ENCODE measurements around the gene PLCH2. TPM values are rescaled to one million over a fixed set of nuclear protein-coding genes. Genes with fewer than 3 reads are reported as not detected.

PLCH2 gene
- total RNA-seq, 1 donor from 2014 or later = 0.46 TPM

DNA sequence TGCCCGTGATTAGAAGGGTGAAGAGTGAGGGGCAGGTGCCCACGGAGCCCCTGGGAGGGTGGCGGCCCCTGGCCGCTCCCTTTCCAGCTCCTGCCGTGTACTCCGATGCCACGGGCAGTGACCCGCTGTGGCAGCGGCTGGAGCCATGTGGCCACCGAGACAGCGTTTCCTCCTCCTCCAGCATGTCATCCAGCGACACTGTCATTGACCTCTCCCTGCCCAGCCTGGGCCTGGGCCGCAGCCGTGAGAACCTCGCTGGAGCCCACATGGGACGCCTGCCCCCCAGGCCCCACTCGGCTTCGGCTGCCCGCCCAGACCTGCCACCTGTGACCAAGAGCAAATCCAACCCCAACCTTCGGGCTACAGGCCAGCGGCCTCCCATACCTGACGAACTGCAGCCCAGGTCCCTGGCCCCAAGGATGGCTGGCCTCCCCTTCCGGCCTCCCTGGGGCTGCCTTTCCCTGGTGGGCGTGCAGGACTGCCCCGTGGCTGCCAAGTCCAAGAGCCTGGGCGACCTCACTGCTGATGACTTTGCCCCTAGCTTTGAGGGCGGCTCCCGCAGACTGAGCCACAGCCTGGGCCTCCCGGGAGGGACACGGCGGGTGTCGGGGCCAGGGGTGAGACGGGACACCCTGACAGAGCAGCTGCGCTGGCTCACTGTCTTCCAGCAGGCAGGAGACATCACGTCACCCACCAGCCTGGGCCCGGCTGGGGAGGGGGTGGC is 28.3 kb downstream of the PLCH2 start:
- ATAC-seq (no peak), DNase-seq (ENCODE audit: missing footprints) (no peak)
- intact Hi-C loops (cut with DNase I) = no loop called here

DNA sequence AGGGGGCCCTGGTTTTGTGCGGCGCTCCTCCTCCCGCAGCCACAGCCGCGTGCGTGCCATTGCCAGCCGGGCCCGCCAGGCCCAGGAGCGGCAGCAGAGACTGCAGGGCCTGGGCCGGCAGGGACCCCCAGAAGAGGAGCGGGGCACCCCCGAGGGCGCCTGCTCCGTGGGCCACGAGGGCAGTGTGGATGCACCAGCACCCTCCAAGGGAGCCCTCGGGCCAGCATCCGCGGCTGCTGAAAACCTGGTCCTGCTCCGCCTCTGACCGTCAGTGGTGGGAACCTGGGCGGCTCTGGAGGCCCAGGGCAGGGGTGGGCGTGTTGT is 28.8 kb downstream of the PLCH2 start:
- no peak for ATAC-seq
- DNase-seq (ENCODE audit: missing footprints) = no peak
- intact Hi-C loops (cut with DNase I) = no loop called here

- DNase-seq (ENCODE audit: missing footprints) = no peak
- intact Hi-C loops (cut with DNase I) = no loop called here
- ATAC-seq = no peak
Measured at GRCh38 chr1:2505461-2505994, 29.4 kb downstream of the PLCH2 start.

DNA sequence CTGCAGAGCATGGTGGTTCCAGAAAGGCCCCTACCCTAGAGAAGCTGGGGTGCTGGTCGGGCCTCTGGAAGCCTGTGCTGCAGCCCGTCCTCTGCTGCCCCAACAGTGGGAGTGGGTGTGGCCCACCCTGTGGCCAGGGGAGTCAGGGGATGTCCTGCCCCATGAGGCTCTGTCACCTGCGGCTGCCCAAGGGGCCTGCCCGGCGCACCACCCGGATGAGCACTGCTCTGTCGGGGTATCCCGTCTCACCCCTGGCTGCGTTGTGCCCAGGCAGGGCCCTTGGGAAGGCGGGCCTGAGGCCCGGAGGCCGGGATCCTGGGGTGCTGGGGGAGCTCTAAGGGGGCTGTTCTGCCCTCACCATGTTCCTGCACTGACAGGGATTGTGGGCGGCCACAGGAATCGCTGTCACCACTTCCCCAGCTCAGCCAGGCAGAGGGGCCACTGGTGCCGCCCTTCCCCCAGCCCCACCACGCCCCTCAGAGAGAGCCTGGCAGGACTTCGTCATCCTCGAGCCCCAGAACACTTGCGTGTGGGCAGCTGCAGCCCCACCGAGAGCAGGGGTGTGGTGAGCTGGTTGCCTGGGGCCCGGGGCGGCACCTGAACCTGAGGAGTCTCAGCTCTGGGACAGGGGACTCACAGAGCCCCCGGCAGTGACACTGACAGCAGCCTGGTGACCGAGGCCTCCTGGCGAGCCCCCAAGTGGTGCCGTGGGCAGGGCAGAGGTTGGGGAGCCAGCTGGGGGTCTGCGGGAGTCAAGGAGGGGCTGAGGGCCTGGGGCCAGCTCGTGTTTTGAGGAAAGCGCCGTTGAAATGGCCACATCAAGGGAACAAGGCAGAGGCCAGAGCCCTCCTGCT is 30.1 kb downstream of the PLCH2 start:
- intact Hi-C loops (cut with DNase I) = no loop called here
- no peak for DNase-seq (ENCODE audit: missing footprints)
- no peak for ATAC-seq

GRCh38 chr1:2506901-2507565 is 30.9 kb downstream of the PLCH2 start:
- ATAC-seq = peak; percentile 12
- intact Hi-C loops (cut with DNase I) = no loop called here
- no peak for DNase-seq (ENCODE audit: missing footprints)

DNA sequence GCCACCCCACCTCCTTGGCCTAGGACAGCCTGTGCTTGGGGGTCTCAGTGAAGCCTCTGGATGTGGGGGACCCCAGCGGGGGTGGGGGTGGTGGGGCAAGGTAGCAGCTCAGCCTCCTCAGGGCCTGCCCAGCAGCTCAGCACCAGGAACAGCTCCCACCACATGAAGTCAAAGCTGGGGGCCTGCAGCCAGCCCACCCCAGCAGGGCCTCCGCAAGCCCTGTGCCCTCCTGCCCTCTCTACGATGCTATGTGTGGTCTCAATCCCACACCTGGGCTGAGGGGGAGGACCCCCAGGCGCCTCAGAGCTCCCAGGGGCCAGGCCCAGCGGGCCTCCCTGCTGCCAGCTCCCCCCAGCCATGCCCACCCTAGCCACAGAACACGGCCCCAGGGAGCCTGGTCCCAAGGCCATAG is 31.7 kb downstream of the PLCH2 start:
- ATAC-seq (no peak), DNase-seq (ENCODE audit: missing footprints) (no peak)
- intact Hi-C loops (cut with DNase I) = loop anchor here (2.0 kb wide), 1 partner anchor 15 kb away; no protein-coding TSS in a partner anchor

GRCh38 chr1:2508180-2508579 is 32.1 kb downstream of the PLCH2 start:
- intact Hi-C loops (cut with DNase I) = loop anchor here (2.0 kb wide), 1 partner anchor 15 kb away; no protein-coding TSS in a partner anchor
- DNase-seq (ENCODE audit: missing footprints) (no peak), ATAC-seq (no peak)

- intact Hi-C loops (cut with DNase I) = loop anchor here (2.0 kb wide), 1 partner anchor 14 kb away; no protein-coding TSS in a partner anchor
- ATAC-seq = no peak
- DNase-seq (ENCODE audit: missing footprints) = no peak
Measured at GRCh38 chr1:2508751-2509150, 32.7 kb downstream of the PLCH2 start.

DNA sequence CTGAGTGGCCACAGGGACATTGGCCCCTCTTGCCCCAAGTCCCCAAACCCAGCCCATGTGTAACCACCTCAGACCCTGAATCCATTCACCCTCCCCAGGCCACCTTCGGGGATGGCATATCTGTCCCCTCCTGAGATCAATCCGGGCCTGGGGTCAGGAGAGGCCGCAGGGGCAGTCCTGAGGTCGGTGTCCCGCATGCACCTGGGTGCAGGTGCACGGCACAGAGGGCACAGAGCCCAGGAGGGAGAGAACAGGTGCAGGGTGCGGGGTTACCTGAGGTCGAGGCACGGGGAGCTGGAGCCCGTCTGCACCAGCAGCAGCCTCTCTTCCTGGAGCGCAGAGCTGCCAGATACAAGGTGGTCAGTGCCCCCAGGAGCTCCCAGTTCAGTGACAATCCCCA is 33.5 kb downstream of the PLCH2 start:
- DNase-seq (ENCODE audit: missing footprints) = no peak
- intact Hi-C loops (cut with DNase I) = loop anchor here (2.0 kb wide), 1 partner anchor 13 kb away; no protein-coding TSS in a partner anchor
- ATAC-seq = no peak

DNA sequence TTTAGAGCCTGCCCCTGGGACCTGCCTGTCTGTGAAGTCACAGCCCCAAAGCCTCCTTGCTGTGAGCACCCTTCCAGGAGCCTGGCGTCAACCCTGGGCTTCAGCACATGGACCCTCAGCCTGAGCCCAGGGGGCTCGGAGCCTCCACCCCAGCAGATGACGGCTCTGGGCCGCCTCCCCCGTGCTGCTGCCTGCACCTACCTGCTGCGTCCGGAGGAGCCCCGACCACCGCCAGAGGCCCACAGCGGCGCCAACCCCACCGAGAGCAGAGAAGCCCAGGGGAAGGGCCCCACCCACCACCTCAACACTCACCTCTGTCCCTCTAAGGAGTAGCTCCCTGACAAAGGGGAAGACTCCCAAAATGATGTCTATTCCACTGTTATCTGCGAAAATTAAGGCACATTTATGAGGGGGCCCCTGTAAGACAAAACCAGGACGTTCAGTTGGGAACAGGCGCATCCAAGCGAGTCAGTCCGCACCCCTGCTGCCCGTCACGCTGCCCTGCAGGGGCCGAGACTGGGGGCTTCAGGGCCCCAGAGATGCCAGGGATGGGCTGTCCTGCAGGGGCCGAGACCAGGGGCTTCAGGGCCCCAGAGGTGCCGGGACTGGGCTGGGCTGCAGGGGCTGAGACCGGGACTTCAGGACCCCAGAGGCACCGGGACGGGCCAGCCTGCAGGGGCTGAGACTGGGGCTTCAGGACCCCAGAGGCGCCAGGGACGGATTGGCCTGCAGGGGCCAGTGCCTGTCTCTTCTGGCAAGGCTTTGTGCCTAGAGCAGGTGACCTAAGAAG is 34.5 kb downstream of the PLCH2 start:
- intact Hi-C loops (cut with DNase I) = no loop called here
- ATAC-seq (no peak), DNase-seq (ENCODE audit: missing footprints) (no peak)

- no peak for ATAC-seq
- intact Hi-C loops (cut with DNase I) = no loop called here
- DNase-seq (ENCODE audit: missing footprints) = no peak
Measured at GRCh38 chr1:2512862-2513421, 36.9 kb downstream of the PLCH2 start.

- DNase-seq (ENCODE audit: missing footprints) (no peak), ATAC-seq (no peak)
- intact Hi-C loops (cut with DNase I) = no loop called here
Measured at GRCh38 chr1:2513939-2514652, 38.0 kb downstream of the PLCH2 start.

- ATAC-seq (no peak), DNase-seq (ENCODE audit: missing footprints) (no peak)
- intact Hi-C loops (cut with DNase I) = no loop called here
Measured at GRCh38 chr1:2514863-2515762, 39.0 kb downstream of the PLCH2 start.

GRCh38 chr1:2515763-2516080 is 39.6 kb downstream of the PLCH2 start:
- intact Hi-C loops (cut with DNase I) = no loop called here
- no peak for DNase-seq (ENCODE audit: missing footprints)

GRCh38 chr1:2516124-2516523 is 40.0 kb downstream of the PLCH2 start:
- intact Hi-C loops (cut with DNase I) = no loop called here
- ATAC-seq (no peak), DNase-seq (ENCODE audit: missing footprints) (no peak)

More at GRCh38 chr1:2515763-2516080, 39.6 kb downstream of the PLCH2 start:
- ATAC-seq = no peak

DNA sequence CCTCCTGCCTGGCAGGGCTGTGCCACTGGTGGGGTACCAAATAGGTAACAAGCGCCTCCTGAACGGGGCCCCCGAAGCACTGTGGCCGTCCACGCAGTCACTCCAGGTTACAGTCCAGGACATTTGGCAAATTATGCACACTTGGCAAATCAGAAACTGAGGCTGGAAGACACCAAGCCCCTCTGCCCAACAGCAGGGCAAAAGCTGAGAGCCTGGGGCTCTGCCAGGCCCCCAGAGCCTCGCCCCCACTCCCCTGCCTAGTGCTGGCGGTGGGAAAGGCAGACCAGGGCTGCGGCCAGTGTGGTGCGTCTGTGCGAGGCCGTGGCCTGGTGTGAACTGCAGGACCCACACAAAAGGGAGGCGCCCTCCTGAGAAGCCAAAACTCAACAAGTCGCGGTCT is 40.9 kb downstream of the PLCH2 start:
- intact Hi-C loops (cut with DNase I) = no loop called here
- DNase-seq (ENCODE audit: missing footprints) = no peak
- ATAC-seq = no peak

GRCh38 chr1:2517966-2518365 is 41.9 kb downstream of the PLCH2 start:
- no peak for DNase-seq (ENCODE audit: missing footprints)
- no peak for ATAC-seq
- intact Hi-C loops (cut with DNase I) = no loop called here
